Bronchial epithelial cell (primary cell): ENCODE measurements around the gene TCFL5. TPM values are rescaled to one million over a fixed set of nuclear protein-coding genes. Genes with fewer than 3 reads are reported as not detected.

Source experiments
- DNase-seq: peaks from one replicate; pipeline ENCODE4 v3.0.0-alpha.2; 2010; ENCODE audit warnings: low read depth
- FAIRE-seq: peaks from 2 replicates; lab custom pipeline; 2011; peaks lifted over from hg19 to GRCh38; lab: Jason Lieb, UNC
- H3K27me3 ChIP-seq: 2 replicates; pipeline ENCODE4 v1.5.1; 2011; ENCODE audit warnings: low read length; ENCODE audit not compliant: control insufficient read depth, insufficient read depth
- H3K36me3 ChIP-seq: 2 replicates; pipeline ENCODE4 v1.5.1; 2011; ENCODE audit warnings: low read length; ENCODE audit not compliant: control insufficient read depth, insufficient read depth
- H3K4me3 ChIP-seq: 2 replicates; pipeline ENCODE4 v1.5.1; 2011; ENCODE audit warnings: mild to moderate bottlenecking, low read depth, low read length, control low read depth
- total RNA-seq: library from RNA; depleted of rRNA; stranded (reverse); fragments of >200 nt; gene quantifications from 2 replicates; pipeline ENCODE4 v1.2.1, GENCODE V29; 2014
- TF ChIP-seq, protein P1 (sequence below): IDR thresholded peaks from 2 replicates; pipeline ENCODE4 v1.5.1; 2011; ENCODE audit warnings: mild to moderate bottlenecking, moderate library complexity, low read length, control low read depth, inconsistent platforms; ENCODE audit not compliant: insufficient read depth, severe bottlenecking

The TCFL5 gene
- total RNA-seq, 1 donor from 2014 or later = 14.5 TPM

DNA sequence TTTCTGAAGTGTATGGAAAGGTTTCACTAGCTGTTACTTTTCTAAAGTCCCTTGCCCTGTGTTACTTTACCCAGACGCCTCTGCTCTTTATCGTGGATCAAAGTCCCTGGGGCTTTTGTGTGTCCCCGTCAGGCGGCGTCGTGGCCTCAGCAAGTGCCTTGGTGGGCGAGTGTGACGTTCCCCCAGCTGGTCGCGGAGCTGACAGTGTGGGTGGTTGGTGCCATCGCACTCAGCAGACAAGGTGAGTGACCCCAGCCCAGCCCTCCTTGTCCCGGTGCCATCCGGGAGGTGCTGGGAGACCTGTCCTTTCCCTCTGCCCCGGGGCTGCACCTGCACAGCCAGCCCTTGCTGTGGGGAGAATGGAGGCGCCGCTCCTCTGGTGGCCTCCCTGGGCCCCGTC lies 27.3 kb upstream of the TCFL5 start:
- no peak for FAIRE-seq
- no peaks in the 10 kb centered on the region for H3K27me3 ChIP-seq
- TF ChIP-seq, protein P1, sequence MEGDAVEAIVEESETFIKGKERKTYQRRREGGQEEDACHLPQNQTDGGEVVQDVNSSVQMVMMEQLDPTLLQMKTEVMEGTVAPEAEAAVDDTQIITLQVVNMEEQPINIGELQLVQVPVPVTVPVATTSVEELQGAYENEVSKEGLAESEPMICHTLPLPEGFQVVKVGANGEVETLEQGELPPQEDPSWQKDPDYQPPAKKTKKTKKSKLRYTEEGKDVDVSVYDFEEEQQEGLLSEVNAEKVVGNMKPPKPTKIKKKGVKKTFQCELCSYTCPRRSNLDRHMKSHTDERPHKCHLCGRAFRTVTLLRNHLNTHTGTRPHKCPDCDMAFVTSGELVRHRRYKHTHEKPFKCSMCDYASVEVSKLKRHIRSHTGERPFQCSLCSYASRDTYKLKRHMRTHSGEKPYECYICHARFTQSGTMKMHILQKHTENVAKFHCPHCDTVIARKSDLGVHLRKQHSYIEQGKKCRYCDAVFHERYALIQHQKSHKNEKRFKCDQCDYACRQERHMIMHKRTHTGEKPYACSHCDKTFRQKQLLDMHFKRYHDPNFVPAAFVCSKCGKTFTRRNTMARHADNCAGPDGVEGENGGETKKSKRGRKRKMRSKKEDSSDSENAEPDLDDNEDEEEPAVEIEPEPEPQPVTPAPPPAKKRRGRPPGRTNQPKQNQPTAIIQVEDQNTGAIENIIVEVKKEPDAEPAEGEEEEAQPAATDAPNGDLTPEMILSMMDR = no peak
- no peak overlapping the region for H3K4me3 ChIP-seq
- H3K36me3 ChIP-seq = peaks cover 31% of the 10 kb centered on the region
- no peak for DNase-seq

- no peaks in the 10 kb centered on the region for H3K27me3 ChIP-seq
- H3K4me3 ChIP-seq = no peak overlapping the region
- TF ChIP-seq, protein P1 = no peak
- H3K36me3 ChIP-seq = peaks cover 26% of the 10 kb centered on the region
- FAIRE-seq (no peak), DNase-seq (no peak)
Measured at GRCh38 chr20:62888406-62888805, 26.8 kb upstream of the TCFL5 start.

- DNase-seq = no peak
- Histone ChIP-seq H3K27me3 (no peaks in the 10 kb centered on the region), H3K4me3 (no peak overlapping the region), H3K36me3 (peaks cover 25% of the 10 kb centered on the region)
- TF ChIP-seq, protein P1 = no peak
- no peak for FAIRE-seq
Measured at GRCh38 chr20:62887860-62888239, 26.2 kb upstream of the TCFL5 start.

DNA sequence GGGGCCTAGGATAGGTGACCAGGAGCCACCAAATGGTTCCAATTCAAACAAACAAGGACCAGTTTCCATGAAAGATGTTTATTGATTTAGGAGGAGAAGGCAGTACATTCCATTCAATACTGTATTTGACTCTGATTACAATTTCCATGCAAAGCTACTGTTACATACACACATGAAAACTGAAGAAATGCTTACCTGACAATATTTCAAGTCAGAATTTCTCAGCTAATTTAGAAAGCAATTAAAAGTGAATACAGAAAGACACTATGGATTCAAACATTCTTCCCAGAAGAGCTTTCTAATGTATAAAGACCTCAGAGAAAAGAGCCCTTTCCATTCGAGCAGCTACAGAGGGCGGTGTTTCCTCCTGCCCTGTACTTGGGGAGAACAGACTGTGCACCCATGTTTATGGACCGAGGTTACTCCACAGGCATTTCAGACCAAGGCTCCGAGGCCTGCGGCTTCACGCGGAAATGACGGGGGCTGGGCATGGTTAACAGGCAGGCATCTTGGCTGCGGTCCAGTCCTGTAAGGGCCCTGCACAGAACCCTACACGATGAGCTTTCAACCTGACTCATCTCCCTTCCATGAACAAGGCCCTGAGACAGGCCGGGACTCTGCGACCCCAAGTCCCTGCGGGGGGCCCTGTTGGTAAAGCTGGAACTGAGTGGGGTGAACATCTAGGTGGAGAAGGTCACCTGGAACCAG lies 25.7 kb upstream of the TCFL5 start:
- H3K4me3 ChIP-seq = no peak overlapping the region
- peaks cover 20% of the 10 kb centered on the region for H3K36me3 ChIP-seq
- H3K27me3 ChIP-seq = no peaks in the 10 kb centered on the region
- FAIRE-seq (no peak), DNase-seq (peak; percentile 60)
- TF ChIP-seq, protein P1 = no peak

DNA sequence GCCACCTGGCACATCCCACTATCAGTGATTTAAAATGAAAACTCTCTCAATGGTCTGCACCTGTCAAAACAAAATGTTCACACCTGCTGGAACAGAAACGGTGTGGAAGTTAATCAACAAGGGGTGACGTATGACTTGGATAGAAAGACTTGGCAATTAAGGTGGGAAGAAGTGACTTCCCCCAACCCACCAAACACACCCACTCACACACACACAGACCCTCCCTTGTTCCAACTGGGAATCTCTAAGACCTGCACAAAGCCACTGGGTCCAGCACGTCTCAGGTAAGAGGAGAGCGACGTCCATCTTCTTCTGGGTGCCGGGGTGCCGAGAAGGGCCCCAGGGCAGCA lies 25.1 kb upstream of the TCFL5 start:
- DNase-seq (no peak), FAIRE-seq (peak; percentile 81)
- TF ChIP-seq, protein P1 = no peak
- no peaks in the 10 kb centered on the region for H3K27me3 ChIP-seq
- H3K4me3 ChIP-seq = no peak overlapping the region
- peaks cover 19% of the 10 kb centered on the region for H3K36me3 ChIP-seq
